GM19395 (cell line): Measurements from ENCODE around the gene ABLIM3.

Source experiments
- ATAC-seq: cut with Tn5 transposase; IDR thresholded peaks from one replicate; pipeline ENCODE4 v1.9.1; 2021; ENCODE audit warnings: mild to moderate bottlenecking, moderate library complexity; ENCODE audit not compliant: unreplicated experiment

ABLIM3 gene

DNA sequence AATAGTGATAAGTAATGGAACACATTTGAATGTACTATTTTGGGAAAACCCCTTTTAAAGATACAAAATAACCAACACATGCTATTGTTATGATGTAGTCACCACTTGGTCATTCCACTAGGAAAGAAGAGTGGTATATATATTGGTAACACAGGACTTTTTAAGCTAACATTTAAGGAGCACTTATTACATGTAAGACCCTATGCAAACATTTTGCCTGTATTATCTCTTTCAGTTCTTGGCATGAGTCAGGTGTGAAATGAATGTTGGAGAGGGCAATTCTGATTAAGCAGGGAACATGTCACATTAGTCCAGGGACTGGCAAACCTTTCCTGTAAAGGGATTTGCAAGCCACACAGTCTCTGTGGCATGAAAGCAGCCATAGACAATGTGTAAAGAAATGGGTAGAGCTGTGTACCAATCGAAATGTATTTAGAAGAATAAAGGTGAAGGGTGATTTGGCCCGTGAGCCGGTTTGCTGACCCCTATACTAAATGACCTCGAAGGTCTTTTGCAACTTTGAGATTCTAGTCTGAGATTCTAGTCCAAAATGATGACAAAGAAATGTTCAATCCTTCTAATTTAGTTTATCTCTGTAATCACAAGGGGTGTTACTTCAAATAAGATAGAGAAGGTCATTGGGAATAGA is 15.3 kb downstream of the ABLIM3 start:
- no peak for ATAC-seq

DNA sequence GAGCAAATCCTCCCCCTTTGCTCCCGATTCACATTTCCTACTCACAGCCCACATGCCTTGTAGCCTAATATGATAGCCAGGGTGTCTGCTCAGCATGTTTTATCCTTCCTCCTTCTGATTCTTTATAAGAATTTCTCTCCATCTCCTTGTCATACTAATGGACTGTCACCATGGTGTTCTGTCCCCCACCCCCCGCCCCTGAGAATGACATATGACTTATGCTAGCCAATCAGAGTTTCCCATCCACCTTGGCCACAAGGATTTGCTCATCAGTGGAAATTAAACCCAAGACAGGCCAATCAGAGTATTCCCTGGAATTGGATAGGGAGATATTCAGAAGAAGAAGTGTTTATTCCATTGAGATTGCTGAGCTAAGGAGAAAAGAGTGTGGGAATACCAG is 16.0 kb downstream of the ABLIM3 start:
- no peak for ATAC-seq

DNA sequence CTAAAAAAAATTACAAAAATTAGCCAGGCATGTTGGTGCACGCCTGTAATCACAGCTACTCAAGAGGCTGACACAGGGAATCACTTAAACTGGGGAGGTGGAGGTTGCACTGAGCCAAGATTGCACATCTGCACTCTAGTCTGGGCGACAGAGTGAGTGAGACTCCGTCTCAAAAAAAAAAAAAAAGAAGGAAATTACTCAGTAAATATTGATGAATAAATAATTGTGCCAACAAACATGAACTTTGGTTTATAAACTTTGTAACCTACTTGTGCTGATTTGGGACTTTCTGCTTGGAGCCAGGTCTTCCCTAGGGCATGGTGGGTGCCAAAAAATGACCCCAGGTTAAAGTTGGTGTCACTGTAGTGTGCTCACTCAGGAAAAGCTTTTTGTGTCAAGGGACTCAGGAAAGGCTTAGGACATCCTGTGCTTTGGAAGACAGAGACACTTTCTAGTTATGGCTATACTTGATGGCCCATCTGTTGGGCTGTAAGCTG is 19.0 kb downstream of the ABLIM3 start:
- ATAC-seq: no peak

DNA sequence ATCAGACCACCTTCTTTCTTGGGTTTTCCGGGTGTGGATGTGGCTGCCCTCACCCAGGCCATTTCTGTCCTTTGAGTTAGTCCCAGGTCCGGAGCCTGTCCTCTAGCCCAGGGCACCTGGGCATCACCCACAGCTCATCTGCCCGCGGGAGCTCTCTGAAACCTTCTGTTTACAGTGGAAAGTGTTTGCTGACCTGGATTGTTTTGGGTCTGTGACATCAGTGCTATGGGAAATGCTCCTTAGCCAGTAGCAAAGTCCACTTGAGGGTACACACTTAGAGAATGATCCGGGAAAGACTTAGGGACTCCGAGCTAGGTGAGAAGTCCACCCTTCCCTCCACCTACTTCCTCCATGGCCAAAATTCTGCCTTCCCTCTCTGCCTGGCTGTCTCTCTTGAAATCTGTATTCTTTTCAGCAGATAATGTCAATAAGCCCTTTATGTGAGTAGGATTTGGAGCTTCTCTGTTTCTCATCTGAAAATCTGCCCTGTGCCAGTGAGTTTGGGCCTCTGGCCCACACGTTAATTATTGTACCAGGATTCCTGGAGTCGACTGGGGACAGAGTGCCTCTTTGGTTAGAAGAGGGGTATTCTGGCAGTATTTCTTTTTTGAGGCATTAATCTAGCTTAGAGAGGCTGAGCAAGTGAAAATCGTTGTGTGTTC is 19.9 kb downstream of the ABLIM3 start:
- no peak for ATAC-seq

DNA sequence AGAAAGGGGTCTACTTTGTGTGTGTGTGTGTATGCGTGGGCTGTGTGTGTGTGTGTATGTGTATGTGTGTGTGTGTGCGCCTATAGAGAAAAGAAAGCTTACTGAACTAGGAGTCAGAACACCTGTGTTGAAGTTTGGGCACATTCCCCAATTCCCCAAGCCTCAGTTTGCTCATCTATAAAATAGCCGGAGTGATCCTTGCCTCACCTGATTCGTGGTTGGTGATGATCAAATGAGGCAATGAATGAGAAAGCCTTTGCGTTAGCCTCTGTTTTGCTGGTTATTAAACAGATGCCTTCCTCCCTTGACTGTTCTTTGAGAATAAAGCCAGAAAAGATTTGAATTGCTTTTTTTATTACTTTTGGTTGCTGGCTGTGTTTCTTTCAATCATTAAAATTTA is 20.6 kb downstream of the ABLIM3 start:
- ATAC-seq: no peak

DNA sequence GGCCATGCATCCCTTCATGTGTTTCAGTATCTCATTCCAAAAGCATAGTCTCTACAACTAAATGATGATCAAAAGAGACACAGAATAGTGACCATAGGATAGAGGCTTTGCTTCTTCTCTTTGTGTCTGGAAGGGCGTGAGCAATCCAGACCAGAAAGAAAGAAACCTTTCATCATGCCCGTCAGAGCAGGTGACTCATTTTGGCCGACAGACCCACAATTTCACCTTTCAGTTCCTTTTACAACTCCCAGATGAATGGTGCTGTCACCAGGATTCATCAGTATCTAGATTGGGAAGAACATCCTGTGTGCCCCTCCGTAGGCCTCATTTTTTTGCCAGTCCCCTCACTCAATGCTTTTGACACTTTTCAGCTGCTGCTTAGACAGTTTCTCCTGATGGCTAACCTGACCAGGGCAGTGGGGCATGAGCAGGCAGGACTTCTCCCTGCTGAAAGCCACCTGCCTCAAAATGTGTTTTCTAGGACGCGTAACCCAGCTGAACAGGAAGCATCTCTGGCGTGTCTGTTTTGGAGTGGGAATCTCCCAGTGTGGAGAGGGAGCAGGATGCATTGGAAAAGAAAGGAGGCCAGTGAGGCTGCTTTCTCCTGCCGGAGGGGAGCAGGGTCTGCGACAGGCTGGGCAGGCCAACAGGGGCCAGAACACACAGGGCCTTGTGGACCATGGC is 21.2 kb downstream of the ABLIM3 start:
- ATAC-seq: peak; percentile 91

DNA sequence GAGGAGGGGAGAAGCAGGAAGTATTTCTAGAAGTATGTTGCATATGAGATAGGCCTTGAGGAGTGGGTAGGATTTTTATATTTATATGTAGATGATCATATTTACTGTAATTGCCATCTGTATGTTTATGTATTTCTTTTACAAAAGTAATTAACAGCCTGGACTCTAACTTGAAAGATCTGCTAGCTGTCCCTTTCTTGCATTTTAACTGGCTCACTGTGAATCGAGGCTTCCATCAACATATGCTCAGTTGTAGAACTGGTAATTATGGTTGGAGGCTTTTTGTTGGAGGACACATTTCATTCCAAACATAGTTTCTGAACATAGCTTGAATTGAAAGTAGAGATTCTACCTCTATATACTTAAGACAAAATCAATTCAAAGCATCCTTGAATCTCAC is 23.4 kb downstream of the ABLIM3 start:
- ATAC-seq: no peak

DNA sequence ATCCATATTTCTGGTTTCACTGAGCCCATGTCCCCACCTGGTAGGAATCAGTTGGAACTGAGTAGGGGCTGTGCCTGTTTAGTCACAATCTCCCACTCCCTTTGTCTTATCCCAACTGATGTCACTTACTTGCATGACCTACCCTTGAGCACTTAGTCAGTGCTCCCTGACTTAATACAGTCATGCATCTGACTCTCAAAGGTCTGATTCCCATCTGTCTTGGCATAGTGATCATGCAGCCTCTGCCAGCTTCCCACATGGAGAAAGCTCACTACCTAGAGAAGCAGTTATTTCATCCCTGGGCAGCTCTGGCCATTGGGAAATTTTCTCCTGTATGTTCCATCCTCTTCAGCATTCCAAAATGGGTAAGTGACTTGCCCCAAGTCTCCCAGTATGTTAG is 24.8 kb downstream of the ABLIM3 start:
- ATAC-seq: no peak

DNA sequence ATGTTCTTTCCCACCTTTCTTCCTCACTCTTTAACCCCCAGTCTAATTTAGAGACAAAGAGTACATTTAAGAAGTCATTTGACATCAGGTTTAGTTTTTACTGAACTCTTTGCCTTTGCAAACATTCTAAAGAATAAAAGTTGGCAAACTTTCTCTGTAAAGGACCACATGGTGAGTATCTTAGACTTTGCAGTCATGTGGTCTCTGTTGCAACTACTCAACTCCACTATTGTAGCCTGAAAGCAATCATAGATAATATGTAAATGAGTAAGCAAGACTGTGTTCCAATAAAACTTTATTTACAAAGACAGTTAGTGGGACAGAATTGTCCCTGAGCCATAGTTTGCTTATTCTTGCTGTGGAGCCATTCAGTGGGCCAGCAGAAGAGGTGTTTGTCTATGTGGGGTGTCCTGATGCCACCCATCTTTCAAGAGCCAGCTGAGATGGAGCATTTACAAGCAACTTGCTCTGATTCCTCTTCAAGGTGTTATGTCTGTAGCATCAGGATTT is 25.4 kb downstream of the ABLIM3 start:
- ATAC-seq: no peak

DNA sequence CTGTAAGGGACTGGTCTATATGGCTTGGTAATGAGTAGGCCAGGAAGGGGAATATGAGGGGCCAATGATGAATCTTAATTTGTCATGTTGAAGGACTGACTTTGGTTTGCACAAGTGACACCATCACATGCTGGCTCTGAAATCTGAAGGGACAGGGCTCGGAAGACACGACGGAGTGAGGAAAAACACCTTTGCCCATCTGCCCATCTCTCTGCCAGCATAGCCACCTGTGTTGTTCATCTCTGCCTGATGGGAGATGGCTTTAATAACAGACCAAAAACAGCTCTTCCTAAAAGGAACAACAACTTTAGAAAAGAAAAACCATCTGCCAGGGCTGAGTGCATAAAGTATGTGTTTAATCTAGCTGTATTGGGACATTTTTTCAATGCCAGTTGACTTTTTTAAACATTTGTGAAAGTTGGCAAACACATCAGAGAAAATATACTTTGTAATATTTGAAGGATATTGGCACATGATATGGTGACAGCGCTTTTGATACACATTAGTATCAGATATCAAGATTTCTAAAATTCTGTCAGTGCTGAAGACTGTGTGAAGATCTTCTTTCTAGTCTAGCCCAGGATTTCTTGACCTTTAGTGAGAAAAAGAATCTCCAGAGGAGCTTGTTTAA is 27.1 kb downstream of the ABLIM3 start:
- ATAC-seq: no peak

DNA sequence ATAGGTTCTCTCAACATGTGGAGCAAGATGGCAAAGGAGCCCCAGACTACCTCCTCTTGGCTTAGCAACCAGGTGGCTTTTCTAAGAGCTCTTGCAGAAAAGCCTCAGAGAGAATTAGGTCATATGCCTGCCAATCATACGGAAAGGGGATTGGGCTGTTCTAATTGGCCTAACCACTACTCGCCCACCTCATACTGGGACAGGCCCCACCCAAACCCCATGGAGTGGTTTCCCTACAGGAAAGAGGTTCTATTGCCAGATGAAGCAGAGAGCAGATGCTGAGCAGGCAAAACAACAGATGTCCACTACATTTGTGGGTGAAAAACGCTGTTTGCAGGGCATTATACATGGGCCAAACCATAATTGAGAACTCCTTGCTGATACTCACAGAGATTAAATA is 29.0 kb downstream of the ABLIM3 start:
- no peak for ATAC-seq

DNA sequence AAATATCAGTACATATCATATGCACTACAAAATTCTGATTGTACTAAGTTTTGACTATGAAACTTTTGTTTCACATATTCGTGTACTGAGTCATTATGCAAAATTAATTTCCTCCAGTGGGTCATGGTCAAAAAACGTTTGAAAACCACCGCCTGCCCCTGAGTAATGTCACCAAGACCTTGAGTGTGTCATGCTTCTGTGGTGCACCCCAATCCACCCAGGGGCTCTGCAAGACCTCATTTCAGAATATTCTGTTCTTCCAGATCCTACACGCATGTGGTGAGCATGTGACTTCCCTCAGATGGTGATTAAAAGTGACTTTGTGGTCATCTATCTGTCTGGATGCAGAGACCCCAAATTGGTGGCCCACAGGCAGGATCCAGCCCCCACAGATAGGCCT is 31.0 kb downstream of the ABLIM3 start:
- ATAC-seq: no peak

DNA sequence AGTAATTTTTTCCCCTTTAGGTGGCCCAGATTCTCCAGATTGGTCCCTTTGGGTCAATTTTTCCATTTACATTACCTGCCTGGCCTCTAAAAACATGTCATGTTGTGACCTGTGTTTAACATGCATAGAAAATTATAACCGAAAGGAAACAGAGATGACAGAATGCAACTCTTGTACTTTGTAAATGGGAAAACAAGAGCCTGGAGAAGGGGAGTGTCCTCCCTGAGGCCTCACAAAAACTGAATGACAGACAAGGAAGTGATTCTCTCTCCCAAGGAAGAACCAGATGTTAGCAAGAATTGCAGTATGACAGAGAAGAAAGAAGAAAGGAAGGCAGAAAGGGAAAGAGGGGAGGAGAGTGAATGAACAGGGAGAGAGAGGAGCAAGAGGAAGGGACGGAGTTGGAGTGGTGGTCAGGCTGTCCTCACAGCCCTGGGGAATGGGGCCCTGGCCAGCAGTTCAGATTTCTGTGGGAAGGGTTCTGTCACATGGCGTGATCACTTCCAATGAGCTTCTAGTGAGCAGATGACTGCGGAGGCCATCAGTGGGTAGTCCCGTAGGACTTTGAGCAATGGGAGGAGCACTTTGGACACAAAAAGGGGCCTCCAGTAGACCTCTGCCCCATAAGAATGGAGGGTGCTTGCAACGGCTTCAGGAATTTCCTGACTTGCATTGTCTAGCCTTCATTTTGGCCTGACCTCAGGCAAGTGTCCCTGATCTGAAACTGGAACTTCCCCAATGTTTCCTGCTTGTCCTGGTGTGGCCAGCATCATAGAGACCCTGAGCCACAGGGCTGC is 31.6 kb downstream of the ABLIM3 start:
- no peak for ATAC-seq

DNA sequence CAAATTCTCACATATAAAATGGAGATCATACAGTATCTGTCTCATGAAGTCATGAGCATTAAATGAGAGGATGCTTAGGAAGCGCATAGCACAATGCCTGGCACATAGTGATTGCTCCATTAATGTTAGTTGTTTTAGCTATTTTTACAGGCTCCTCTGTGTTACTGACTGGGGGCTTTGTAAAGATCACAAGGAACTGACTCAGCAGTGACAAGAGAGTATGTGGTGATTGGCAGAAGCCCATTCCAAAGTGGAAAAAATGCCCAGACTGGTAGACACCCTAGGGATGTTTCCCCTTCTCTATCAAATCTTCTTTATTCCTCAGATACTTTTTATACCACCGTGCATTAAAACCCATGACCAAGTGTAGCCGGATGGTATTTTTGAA is 33.5 kb downstream of the ABLIM3 start:
- ATAC-seq: no peak

DNA sequence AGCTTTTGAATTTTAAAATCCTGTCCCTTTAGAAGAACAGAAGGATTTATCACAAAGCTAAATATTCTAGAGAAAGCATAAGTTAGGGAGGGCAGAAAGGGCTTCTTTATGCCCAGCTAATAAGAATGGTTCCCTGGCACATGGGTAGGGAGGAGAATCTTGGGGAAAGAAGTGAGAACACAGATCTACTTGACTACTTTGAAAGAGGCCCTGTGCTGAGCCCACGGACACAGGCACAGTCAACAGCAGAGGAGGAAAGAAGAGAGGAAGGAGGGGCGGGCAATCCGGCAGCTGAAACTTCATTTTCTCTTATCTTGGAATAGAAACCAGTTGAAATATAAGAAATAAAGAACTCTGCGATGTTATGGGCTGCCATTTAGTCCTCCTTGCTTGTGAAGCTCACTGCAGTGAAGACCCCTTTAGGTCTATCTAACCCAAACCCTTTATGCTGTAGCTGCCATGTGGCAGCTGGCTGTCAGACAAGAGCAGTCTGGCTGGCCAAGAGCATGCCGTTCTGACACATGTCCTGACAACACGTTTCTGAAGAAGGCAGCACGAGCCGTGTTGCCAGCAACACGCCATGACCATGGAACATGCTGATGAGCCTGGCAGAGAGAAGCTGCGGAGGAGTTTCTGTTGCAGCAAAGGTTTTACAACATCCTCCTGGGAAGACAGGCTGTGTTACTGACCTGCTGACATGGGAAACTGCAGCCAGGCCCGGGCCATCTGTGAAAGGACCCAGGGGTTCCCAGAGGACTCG is 34.2 kb downstream of the ABLIM3 start:
- ATAC-seq: no peak

DNA sequence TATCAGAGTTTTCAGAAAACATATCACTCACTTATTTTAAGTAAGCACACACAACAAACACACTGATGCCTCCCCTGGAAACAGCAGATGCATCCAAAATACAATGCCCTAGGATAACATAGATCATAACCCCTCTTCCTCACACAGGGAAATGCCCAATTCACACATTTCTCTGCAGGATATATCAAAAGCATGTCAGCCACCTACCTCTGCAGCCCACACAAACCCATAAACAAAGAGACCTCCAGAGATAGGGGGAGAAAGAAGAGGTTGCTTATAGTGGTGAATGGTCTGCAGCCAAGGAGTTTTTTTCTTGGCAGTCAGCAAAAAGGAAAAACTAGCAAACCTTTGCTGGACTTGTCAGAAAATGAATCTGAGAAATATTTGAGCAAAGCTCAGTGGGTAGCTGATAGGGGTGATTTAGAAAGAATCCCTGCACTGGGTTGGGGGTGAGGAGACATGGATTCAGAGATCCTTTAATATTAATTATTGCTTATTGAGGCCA is 36.1 kb downstream of the ABLIM3 start:
- ATAC-seq: no peak

DNA sequence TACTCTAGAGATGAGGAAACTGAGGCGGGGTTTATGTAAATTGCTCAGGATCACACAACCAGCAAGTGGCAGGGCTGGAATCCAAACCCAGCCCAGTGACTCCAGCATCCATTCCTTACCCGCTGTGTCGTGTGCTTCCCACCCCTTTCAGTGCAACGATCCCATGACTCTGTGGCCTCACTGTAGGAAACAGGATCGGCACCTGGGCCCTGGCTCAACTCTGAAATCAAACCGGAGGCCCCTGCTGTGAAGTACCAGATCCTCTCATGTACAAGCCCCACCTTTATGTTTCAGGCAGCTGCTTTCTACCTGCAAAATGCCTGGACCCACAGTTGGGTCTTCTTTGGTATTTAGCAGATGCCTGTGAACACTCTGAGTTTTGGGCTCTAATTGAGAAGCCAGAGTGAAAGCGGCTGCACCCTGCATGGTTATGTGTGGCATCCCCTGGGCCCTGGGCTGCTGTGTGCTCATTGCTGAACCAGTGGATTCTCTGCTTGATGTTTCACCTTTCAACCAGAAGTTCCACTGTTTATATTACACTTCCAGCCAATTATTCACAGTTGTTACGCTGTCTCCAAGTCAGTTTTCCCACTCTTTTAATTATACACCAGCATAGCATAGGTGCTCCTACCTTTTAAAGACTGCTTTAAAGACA is 36.7 kb downstream of the ABLIM3 start:
- ATAC-seq: no peak

DNA sequence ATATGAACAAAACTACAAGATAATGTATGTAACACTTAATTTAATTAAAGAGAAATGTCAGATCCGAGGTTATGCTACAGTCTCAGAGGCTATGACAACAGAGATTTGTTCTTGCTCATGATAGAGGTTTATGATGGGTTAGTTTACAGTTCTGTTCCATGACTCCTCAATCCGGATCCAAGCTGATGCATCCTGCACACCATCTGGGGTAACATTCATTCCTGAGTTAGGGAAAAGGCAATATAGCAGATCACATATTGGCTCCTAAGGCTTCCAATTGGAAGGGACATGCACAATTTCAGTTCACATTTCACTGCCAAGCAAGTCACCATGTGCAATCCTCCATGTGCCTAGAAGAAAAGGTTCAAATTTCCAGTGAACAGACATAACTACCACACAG is 40.4 kb downstream of the ABLIM3 start:
- ATAC-seq: no peak

DNA sequence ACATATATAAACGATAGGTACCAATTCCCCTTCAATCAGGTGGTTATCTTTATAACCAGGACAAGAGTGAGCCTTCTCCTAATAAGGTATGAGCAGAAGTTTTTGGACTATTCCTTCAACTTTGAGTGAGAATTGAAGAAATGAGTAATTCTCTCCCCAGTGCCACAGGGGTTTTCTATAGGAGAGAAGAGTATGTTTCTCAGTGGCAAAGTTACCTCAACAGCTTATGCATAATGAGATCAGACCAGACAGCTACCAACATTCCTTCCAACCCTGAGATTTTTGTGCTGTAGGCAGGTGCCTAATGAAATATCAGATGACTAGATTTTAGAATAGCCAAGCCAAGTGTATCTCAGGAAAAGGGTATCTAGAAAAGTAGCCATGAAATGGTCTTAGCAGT is 40.9 kb downstream of the ABLIM3 start:
- no peak for ATAC-seq
